Measurements from ENCODE around the gene FBP1.
A peak's percentile ranks its signal among the peaks of the same experiment; 100 is the strongest.
"Not testable (repeated sequence)": the region's sequence is repeated elsewhere in the genome, so short reads cannot be mapped to it uniquely, and the experiment has no call there.

FBP1 gene

GRCh38 chr9:94619026-94619425 is 20.3 kb downstream of the FBP1 start:
- DNase-seq (ENCODE audit: low read depth): no peak

- no peak for DNase-seq (ENCODE audit: low read depth)
Measured at GRCh38 chr9:94613003-94613402, 26.3 kb downstream of the FBP1 start.

GRCh38 chr9:94612071-94612470 is 27.2 kb downstream of the FBP1 start:
- DNase-seq (ENCODE audit: low read depth): no peak

- no peak for DNase-seq (ENCODE audit: low read depth)
Measured at GRCh38 chr9:94611638-94612068, 27.7 kb downstream of the FBP1 start.

GRCh38 chr9:94610181-94610606 is 29.1 kb downstream of the FBP1 start:
- no peak for DNase-seq (ENCODE audit: low read depth)

- no peak for DNase-seq (ENCODE audit: low read depth)
Measured at GRCh38 chr9:94607423-94607691, 32.0 kb downstream of the FBP1 start.

- no peak for DNase-seq (ENCODE audit: low read depth)
Measured at GRCh38 chr9:94606646-94607422, 32.5 kb downstream of the FBP1 start.

GRCh38 chr9:94603259-94604160 is 35.8 kb downstream of the FBP1 start:
- DNase-seq (ENCODE audit: low read depth): peak; percentile 32

- DNase-seq (ENCODE audit: low read depth): no peak
Measured at GRCh38 chr9:94602666-94603065, 36.7 kb downstream of the FBP1 start.

- DNase-seq (ENCODE audit: low read depth): no peak
Measured at GRCh38 chr9:94600715-94601114, 38.6 kb downstream of the FBP1 start.

GRCh38 chr9:94600258-94600657 is 39.1 kb downstream of the FBP1 start:
- no peak for DNase-seq (ENCODE audit: low read depth)

GRCh38 chr9:94599102-94599501 is 40.2 kb downstream of the FBP1 start:
- no peak for DNase-seq (ENCODE audit: low read depth)

GRCh38 chr9:94593459-94594345 is 45.6 kb downstream of the FBP1 start, which contains the start of gene FBP2:
TSS of gene FBP2 (minus strand) at chr9:94593824. CDS start at chr9:94593726, 98 bp downstream.
- DNase-seq (ENCODE audit: low read depth): no peak

- DNase-seq (ENCODE audit: low read depth): not testable (repeated sequence)
Measured at GRCh38 chr9:94592683-94593082, 46.6 kb downstream of the FBP1 start.

GRCh38 chr9:94591876-94592275 is 47.4 kb downstream of the FBP1 start:
- DNase-seq (ENCODE audit: low read depth): no peak

- not testable (repeated sequence) for DNase-seq (ENCODE audit: low read depth)
Measured at GRCh38 chr9:94591046-94591545, 48.2 kb downstream of the FBP1 start.

GRCh38 chr9:94588681-94589080 is 50.6 kb downstream of the FBP1 start:
- DNase-seq (ENCODE audit: low read depth): no peak

GRCh38 chr9:94586814-94587213 is 52.5 kb downstream of the FBP1 start:
- no peak for DNase-seq (ENCODE audit: low read depth)

- DNase-seq (ENCODE audit: low read depth): no peak
Measured at GRCh38 chr9:94586316-94586715, 53.0 kb downstream of the FBP1 start.

GRCh38 chr9:94584555-94584954 is 54.8 kb downstream of the FBP1 start:
- no peak for DNase-seq (ENCODE audit: low read depth)

- DNase-seq (ENCODE audit: low read depth): no peak
Measured at GRCh38 chr9:94581728-94582127, 57.6 kb downstream of the FBP1 start.

GRCh38 chr9:94577571-94577970 is 61.7 kb downstream of the FBP1 start:
- DNase-seq (ENCODE audit: low read depth): no peak
